Hepatocyte (in vitro differentiated cells): Measurements from ENCODE around the gene TAF8. TPM values are rescaled to one million over a fixed set of nuclear protein-coding genes. Genes with fewer than 3 reads are reported as not detected.
"Not testable (repeated sequence)": the region's sequence is repeated elsewhere in the genome, so short reads cannot be mapped to it uniquely, and the experiment has no call there.

Experiments used
- DNase-seq: peaks from one replicate; pipeline ENCODE4 v3.0.0-alpha.2; 2016; ENCODE audit warnings: low spot score
- H2AFZ ChIP-seq: fragments of 200-600 bp; sonication (generic); 2 replicates; pipeline ENCODE4 v1.6.0; 2016; ENCODE audit warnings: antibody characterized with exemption, mild to moderate bottlenecking
- H3K27ac ChIP-seq: fragments of 200-600 bp; sonication (generic); 2 replicates; pipeline ENCODE4 v1.5.1; 2016; ENCODE audit warnings: mild to moderate bottlenecking
- H3K27me3 ChIP-seq: fragments of 200-600 bp; sonication (generic); 2 replicates; pipeline ENCODE4 v1.6.1; 2016
- H3K36me3 ChIP-seq: fragments of 200-600 bp; sonication (generic); replicated peaks from 2 replicates; pipeline ENCODE4 v1.5.1; 2016; ENCODE audit warnings: low read depth; ENCODE audit not compliant: insufficient read depth
- H3K4me1 ChIP-seq: fragments of 200-600 bp; sonication (generic); 2 replicates; pipeline ENCODE4 v1.5.1; 2016; ENCODE audit warnings: mild to moderate bottlenecking, moderate library complexity; ENCODE audit not compliant: insufficient read depth
- H3K4me2 ChIP-seq: fragments of 200-600 bp; sonication (generic); 2 replicates; pipeline ENCODE4 v1.6.0; 2016
- H3K4me3 ChIP-seq: fragments of 200-600 bp; sonication (generic); 2 replicates; pipeline ENCODE4 v1.5.1; 2016; ENCODE audit warnings: mild to moderate bottlenecking
- H3K79me2 ChIP-seq: fragments of 200-600 bp; sonication (generic); 2 replicates; pipeline ENCODE4 v1.6.0; 2017; ENCODE audit warnings: mild to moderate bottlenecking
- H3K9me2 ChIP-seq: fragments of 200-600 bp; sonication (generic); replicated peaks from 2 replicates; pipeline ENCODE4 v1.6.0; 2017; ENCODE audit warnings: mild to moderate bottlenecking; ENCODE audit not compliant: insufficient read depth
- H3K9me3 ChIP-seq: fragments of 200-600 bp; sonication (generic); 2 replicates; pipeline ENCODE4 v1.5.1; 2016; ENCODE audit warnings: low read depth, mild to moderate bottlenecking
- H4K20me1 ChIP-seq: fragments of 200-600 bp; sonication (generic); 2 replicates; pipeline ENCODE4 v1.6.0; 2016; ENCODE audit warnings: mild to moderate bottlenecking; ENCODE audit not compliant: insufficient read depth, poor library complexity, severe bottlenecking
- CTCF ChIP-seq: fragments of 200-600 bp; sonication (generic); IDR thresholded peaks from 2 replicates; pipeline ENCODE4 v1.5.1; 2016; ENCODE audit warnings: antibody characterized with exemption, mild to moderate bottlenecking; ENCODE audit not compliant: poor library complexity
- EZH2 ChIP-seq: fragments of 200-600 bp; sonication (generic); IDR thresholded peaks from 2 replicates; pipeline ENCODE4 v1.6.1; 2016; ENCODE audit warnings: antibody characterized with exemption, mild to moderate bottlenecking, borderline replicate concordance
- EZH2phosphoT487 ChIP-seq: fragments of 200-600 bp; sonication (generic); IDR thresholded peaks from one replicate; pipeline ENCODE4 v1.6.1; 2018; ENCODE audit warnings: antibody characterized with exemption, mild to moderate bottlenecking, low read depth, moderate library complexity; ENCODE audit not compliant: unreplicated experiment, severe bottlenecking
- WGBS: methylation state at CpG from one replicate; pipeline ENCODE4 v1.1.6; 2016; ENCODE audit warnings: low lambda C conversion rate; ENCODE audit errors: missing lambda C conversion rate; 5-methylcytosine and 5-hydroxymethylcytosine counted together
- polyA plus RNA-seq: library from polyadenylated mRNA; unstranded; fragments of >200 nt; fragmentation: Nextera tagmentation; extraction: Ambion mirVana; gene quantifications from 2 replicates; pipeline ENCODE4 v1.2.1, GENCODE V29; 2016
- total RNA-seq: library from RNA; depleted of rRNA; stranded (reverse); fragments of >200 nt; gene quantifications from 2 replicates; pipeline ENCODE4 v1.2.3, GENCODE V29; 2014

Gene TAF8
- total and polyA plus RNA-seq, 2 experiments from 2014 or later: 14.0 to 25.1 TPM

- H3K79me2 ChIP-seq: no peaks in the 10 kb centered on the region
- WGBS: 85% methylated on average over 15 of the region's 15 CpGs
- no peaks in the 10 kb centered on the region for H3K9me3 ChIP-seq
- no peak for DNase-seq
- peaks cover 7% of the 10 kb centered on the region for H3K4me1 ChIP-seq
- H3K9me2 ChIP-seq: no peaks in the 10 kb centered on the region
- H2AFZ ChIP-seq: no peak overlapping the region
- TF ChIP-seq EZH2phosphoT487: no peak
- TF ChIP-seq EZH2: no peak
- no peak for TF ChIP-seq CTCF
- no peaks in the 10 kb centered on the region for H4K20me1 ChIP-seq
- H3K27ac ChIP-seq: no peak overlapping the region
- no peaks in the 10 kb centered on the region for H3K36me3 ChIP-seq
- H3K4me2 ChIP-seq: no peak overlapping the region
- H3K27me3 ChIP-seq: no peaks in the 10 kb centered on the region
- no peak overlapping the region for H3K4me3 ChIP-seq
These were observed 42.8 kb upstream of the TAF8 start for GRCh38 chr6:42007286-42008137.

GRCh38 chr6:42008138-42008528, 42.2 kb upstream of the TAF8 start:
- H3K4me1 ChIP-seq, H3K4me3 ChIP-seq, H3K9me3 ChIP-seq, H4K20me1 ChIP-seq, H2AFZ ChIP-seq, H3K27me3 ChIP-seq, H3K36me3 ChIP-seq, H3K9me2 ChIP-seq, H3K4me2 ChIP-seq, H3K79me2 ChIP-seq, DNase-seq, H3K27ac ChIP-seq: not testable (repeated sequence)
- 91% methylated on average over 8 of the region's 8 CpGs for WGBS

GRCh38 chr6:42009844-42010184, 40.5 kb upstream of the TAF8 start:
- Histone ChIP-seq H3K79me2 (no peaks in the 10 kb centered on the region), H3K4me3 (no peak overlapping the region), H3K36me3 (no peaks in the 10 kb centered on the region), H3K9me2 (no peaks in the 10 kb centered on the region), H3K4me1 (peaks cover 7% of the 10 kb centered on the region), H3K27ac (no peak overlapping the region), H3K9me3 (no peaks in the 10 kb centered on the region), H3K4me2 (no peak overlapping the region), H2AFZ (no peak overlapping the region), H3K27me3 (no peaks in the 10 kb centered on the region), H4K20me1 (no peaks in the 10 kb centered on the region)
- DNase-seq: no peak
- no peak for TF ChIP-seq EZH2
- no peak for TF ChIP-seq EZH2phosphoT487
- no peak for TF ChIP-seq CTCF

GRCh38 chr6:42010185-42010891, 40.0 kb upstream of the TAF8 start:
- Histone ChIP-seq H3K79me2 (no peaks in the 10 kb centered on the region), H3K4me3 (no peak overlapping the region), H3K36me3 (no peaks in the 10 kb centered on the region), H3K9me2 (no peaks in the 10 kb centered on the region), H3K4me2 (no peak overlapping the region), H4K20me1 (no peaks in the 10 kb centered on the region), H3K9me3 (no peaks in the 10 kb centered on the region), H3K27me3 (no peaks in the 10 kb centered on the region), H2AFZ (no peak overlapping the region), H3K4me1 (peaks cover 7% of the 10 kb centered on the region), H3K27ac (no peak overlapping the region)
- whole genome bisulfite sequencing: 47% methylated on average over 11 of the region's 11 CpGs
- no peak for TF ChIP-seq CTCF
- no peak for TF ChIP-seq EZH2phosphoT487
- no peak for TF ChIP-seq EZH2
- no peak for DNase-seq
